ENCODE data around the gene MED26. TPM values are rescaled to one million over a fixed set of nuclear protein-coding genes. Genes with fewer than 3 reads are reported as not detected.

MED26 gene
- total and polyA plus RNA-seq, 2 experiments from 2014 or later: 7.4 to 15.4 TPM

- Mint-ChIP-seq H3K9me3 (no peaks in the 10 kb centered on the region), H3K4me1 (peaks cover 71% of the 10 kb centered on the region), H3K36me3 (ENCODE audit: low read depth) (no peaks in the 10 kb centered on the region; the same call in 1 of the 3 replicates), H3K27ac (peak overlapping the region; percentile 95), H3K4me3 (no peak overlapping the region; the same call in 2 of the 3 replicates), H3K27me3 (ENCODE audit: insufficient read depth, low read depth, poor library complexity) (peaks cover 2% of the 10 kb centered on the region)
- peaks cover 99% of the 10 kb centered on the region for H3K79me2 ChIP-seq (replicated peaks; ENCODE audit: insufficient read depth)
- no peaks in the 10 kb centered on the region for H3K36me3 ChIP-seq (ENCODE audit: insufficient read depth)
- no peak for TF ChIP-seq ZNF114 (CRISPR knock-in tag; IDR thresholded peaks at IDR 0.05)
- TF ChIP-seq ETS1 (IDR thresholded peaks at IDR 0.05): no peak
- TF ChIP-seq NANOG (IDR thresholded peaks at IDR 0.05; ENCODE audit: borderline replicate concordance): no peak
- no peak for TF ChIP-seq POLR2AphosphoS5 (IDR thresholded peaks at IDR 0.05; ENCODE audit: low read depth)
- H3K27me3 ChIP-seq (ENCODE audit: insufficient read depth): no peaks in the 10 kb centered on the region
- peaks cover 10% of the 10 kb centered on the region; the same call in 1 of the 2 replicates for H3F3A ChIP-seq (replicated peaks; ENCODE audit: low read depth)
- peaks cover 48% of the 10 kb centered on the region for H3K4me1 ChIP-seq (ENCODE audit: insufficient read depth)
- ATAC-seq (no peak), DNase-seq (ENCODE audit: low spot score) (no peak)
- peaks cover 25% of the 10 kb centered on the region for H4K20me1 ChIP-seq (replicated peaks; ENCODE audit: insufficient read depth)
- no peaks in the 10 kb centered on the region for H3K9me2 ChIP-seq (ENCODE audit: insufficient read depth)
- H3K4me2 ChIP-seq: no peak overlapping the region
- peak overlapping the region; percentile 76; the same call in 1 of the 2 replicates for H3K27ac ChIP-seq (ENCODE audit: low read depth)
- H2AFZ ChIP-seq: no peak overlapping the region
- no peak overlapping the region for H3K4me3 ChIP-seq
Observed at GRCh38 chr19:16585808-16586476, 42.1 kb downstream of the MED26 start.

- Mint-ChIP-seq H3K27ac (peak overlapping the region; percentile 95), H3K36me3 (ENCODE audit: low read depth) (no peaks in the 10 kb centered on the region; the same call in 1 of the 3 replicates), H3K4me3 (peak overlapping the region; percentile 48; the same call in 2 of the 3 replicates), H3K9me3 (no peaks in the 10 kb centered on the region), H3K27me3 (ENCODE audit: insufficient read depth, low read depth, poor library complexity) (peaks cover 2% of the 10 kb centered on the region), H3K4me1 (peaks cover 71% of the 10 kb centered on the region)
- peak overlapping the region; percentile 81 for H3K4me2 ChIP-seq
- H3K4me3 ChIP-seq: peak overlapping the region; percentile 44; the same call in 1 of the 2 replicates
- no peaks in the 10 kb centered on the region for H3K27me3 ChIP-seq (ENCODE audit: insufficient read depth)
- H3K9me2 ChIP-seq (ENCODE audit: insufficient read depth): no peaks in the 10 kb centered on the region
- DNase-seq (ENCODE audit: low spot score) (peak; percentile 22), ATAC-seq (no peak; the same call in 2 of the 3 replicates)
- peak overlapping the region; percentile 76; the same call in 1 of the 2 replicates for H3K27ac ChIP-seq (ENCODE audit: low read depth)
- H3K79me2 ChIP-seq (replicated peaks; ENCODE audit: insufficient read depth): peaks cover 98% of the 10 kb centered on the region
- no peaks in the 10 kb centered on the region for H3K36me3 ChIP-seq (ENCODE audit: insufficient read depth)
- no peak overlapping the region for H2AFZ ChIP-seq
- peaks cover 10% of the 10 kb centered on the region; the same call in 1 of the 2 replicates for H3F3A ChIP-seq (replicated peaks; ENCODE audit: low read depth)
- H3K4me1 ChIP-seq (ENCODE audit: insufficient read depth): peaks cover 48% of the 10 kb centered on the region
- peaks cover 21% of the 10 kb centered on the region for H4K20me1 ChIP-seq (replicated peaks; ENCODE audit: insufficient read depth)
- TF ChIP-seq ZNF462 (CRISPR knock-in tag; IDR thresholded peaks at IDR 0.05) (no peak), JUNB (IDR thresholded peaks at IDR 0.05; ENCODE audit: unreplicated experiment) (no peak), CTCF (conservative IDR thresholded peaks at IDR 0.05; ENCODE audit: low read depth in 2 of 2) (no peak), EZH2 (IDR thresholded peaks at IDR 0.05; ENCODE audit: low read depth, unreplicated experiment) (no peak), EZH2phosphoT487 (IDR thresholded peaks at IDR 0.05; ENCODE audit: unreplicated experiment) (no peak), POLR2AphosphoS5 (IDR thresholded peaks at IDR 0.05; ENCODE audit: low read depth) (no peak), ETS1 (IDR thresholded peaks at IDR 0.05) (no peak)
Observed at GRCh38 chr19:16585094-16585801, 42.8 kb downstream of the MED26 start.
